ENCODE results near the gene RAB20. TPM values are rescaled to one million over a fixed set of nuclear protein-coding genes. Genes with fewer than 3 reads are reported as not detected.

The RAB20 gene
- total RNA-seq, 1 donor from 2014 or later = 17.0 TPM

DNA sequence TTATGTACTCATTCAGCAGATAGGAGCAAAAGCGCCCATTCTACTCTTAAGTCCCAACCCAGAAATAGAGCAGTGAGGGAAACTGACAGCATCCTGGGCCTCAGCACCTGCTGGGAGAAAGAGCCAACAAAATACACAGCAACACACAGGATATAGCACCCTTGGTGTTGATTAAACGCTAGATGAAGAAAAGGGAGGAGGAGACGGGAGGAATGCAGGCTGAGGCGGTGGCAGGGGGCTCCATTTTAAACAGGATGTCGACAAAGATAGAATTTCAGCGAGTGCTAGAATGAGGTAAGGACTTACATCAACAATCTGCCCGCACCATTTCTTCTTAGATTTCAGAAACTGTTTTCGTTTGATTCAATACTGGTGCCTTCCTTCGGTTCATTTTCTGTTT is 4.6 kb upstream of the RAB20 start:
- no peak for DNase-seq (ENCODE audit: low read depth)
- TF ChIP-seq, protein P1, sequence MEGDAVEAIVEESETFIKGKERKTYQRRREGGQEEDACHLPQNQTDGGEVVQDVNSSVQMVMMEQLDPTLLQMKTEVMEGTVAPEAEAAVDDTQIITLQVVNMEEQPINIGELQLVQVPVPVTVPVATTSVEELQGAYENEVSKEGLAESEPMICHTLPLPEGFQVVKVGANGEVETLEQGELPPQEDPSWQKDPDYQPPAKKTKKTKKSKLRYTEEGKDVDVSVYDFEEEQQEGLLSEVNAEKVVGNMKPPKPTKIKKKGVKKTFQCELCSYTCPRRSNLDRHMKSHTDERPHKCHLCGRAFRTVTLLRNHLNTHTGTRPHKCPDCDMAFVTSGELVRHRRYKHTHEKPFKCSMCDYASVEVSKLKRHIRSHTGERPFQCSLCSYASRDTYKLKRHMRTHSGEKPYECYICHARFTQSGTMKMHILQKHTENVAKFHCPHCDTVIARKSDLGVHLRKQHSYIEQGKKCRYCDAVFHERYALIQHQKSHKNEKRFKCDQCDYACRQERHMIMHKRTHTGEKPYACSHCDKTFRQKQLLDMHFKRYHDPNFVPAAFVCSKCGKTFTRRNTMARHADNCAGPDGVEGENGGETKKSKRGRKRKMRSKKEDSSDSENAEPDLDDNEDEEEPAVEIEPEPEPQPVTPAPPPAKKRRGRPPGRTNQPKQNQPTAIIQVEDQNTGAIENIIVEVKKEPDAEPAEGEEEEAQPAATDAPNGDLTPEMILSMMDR (conservative IDR thresholded peaks at IDR 0.05; ENCODE audit: low read depth, low read length) = no peak
- H3K4me3 ChIP-seq (ENCODE audit: low read depth, low read length) = no peak overlapping the region

DNA sequence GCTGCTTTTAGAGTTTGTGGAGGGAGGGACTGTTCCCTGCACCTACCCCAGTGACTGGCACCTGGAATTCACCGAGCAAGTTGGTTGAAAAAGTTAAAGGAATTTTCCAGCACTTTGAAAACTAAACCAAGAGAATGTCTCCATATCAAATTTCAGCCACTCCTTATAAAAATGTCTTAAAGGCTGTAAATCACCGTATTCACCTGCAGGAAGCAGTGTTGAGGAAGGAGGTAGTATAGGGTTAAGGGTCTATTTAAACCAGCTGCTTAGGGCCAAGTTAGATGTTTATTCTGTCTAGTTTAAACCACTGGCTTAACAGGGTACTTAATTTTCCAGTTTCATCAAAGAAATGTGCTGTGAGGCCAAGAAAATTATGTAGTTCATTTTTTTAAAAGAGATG is 3.8 kb upstream of the RAB20 start:
- TF ChIP-seq, protein P1 (conservative IDR thresholded peaks at IDR 0.05; ENCODE audit: low read depth, low read length) = peak; percentile 26
- DNase-seq (ENCODE audit: low read depth) = no peak
- H3K4me3 ChIP-seq (ENCODE audit: low read depth, low read length) = no peak overlapping the region

- no peak overlapping the region for H3K4me3 ChIP-seq (ENCODE audit: low read depth, low read length)
- DNase-seq (ENCODE audit: low read depth) = no peak
- TF ChIP-seq, protein P1 (conservative IDR thresholded peaks at IDR 0.05; ENCODE audit: low read depth, low read length) = no peak
Observed at GRCh38 chr13:110564472-110564985, 3.0 kb upstream of the RAB20 start.

GRCh38 chr13:110563463-110563774 is 1.9 kb upstream of the RAB20 start:
- DNase-seq (ENCODE audit: low read depth) = no peak
- TF ChIP-seq, protein P1 (conservative IDR thresholded peaks at IDR 0.05; ENCODE audit: low read depth, low read length) = no peak
- peak overlapping the region; percentile 95 for H3K4me3 ChIP-seq (ENCODE audit: low read depth, low read length)

GRCh38 chr13:110562696-110563462 is 1.4 kb upstream of the RAB20 start:
- H3K4me3 ChIP-seq (ENCODE audit: low read depth, low read length) = peak overlapping the region; percentile 95
- DNase-seq (ENCODE audit: low read depth) = no peak
- TF ChIP-seq, protein P1 (conservative IDR thresholded peaks at IDR 0.05; ENCODE audit: low read depth, low read length) = no peak

- DNase-seq (ENCODE audit: low read depth) = no peak
Observed at GRCh38 chr13:110562036-110562597, 595 bp upstream of the RAB20 start.

More at GRCh38 chr13:110562036-110562597, 595 bp upstream of the RAB20 start:
- TF ChIP-seq, protein P1 (conservative IDR thresholded peaks at IDR 0.05; ENCODE audit: low read depth, low read length) = no peak
- peak overlapping the region; percentile 95 for H3K4me3 ChIP-seq (ENCODE audit: low read depth, low read length)

Measured in epithelial cell of proximal tubule (primary cell).